Endodermal cell (in vitro differentiated cells): ENCODE measurements around the gene TMEM161B. TPM values are rescaled to one million over a fixed set of nuclear protein-coding genes. Genes with fewer than 3 reads are reported as not detected.
A peak's percentile ranks its signal among the peaks of the same experiment; 100 is the strongest.
"Not testable (repeated sequence)": the region's sequence is repeated elsewhere in the genome, so short reads cannot be mapped to it uniquely, and the experiment has no call there.

Source experiments
- DNase-seq: peaks from one replicate; pipeline ENCODE4 v3.0.0-alpha.2; 2017
- H3K27ac ChIP-seq: 2 replicates; pipeline ENCODE4 v1.5.1; 2013; ENCODE audit warnings: mild to moderate bottlenecking, low read depth, low read length, moderate library complexity
- H3K27me3 ChIP-seq: 2 replicates; pipeline ENCODE4 v1.6.1; 2013; ENCODE audit warnings: mild to moderate bottlenecking, low read length, moderate library complexity; ENCODE audit not compliant: insufficient read depth, control insufficient read depth, poor library complexity, severe bottlenecking
- H3K36me3 ChIP-seq: 2 replicates; pipeline ENCODE4 v1.7.0; 2013; ENCODE audit warnings: mild to moderate bottlenecking, low read length, moderate library complexity; ENCODE audit not compliant: control insufficient read depth, insufficient read depth
- H3K4me1 ChIP-seq: one replicate; pipeline ENCODE4 v1.7.0; 2013; ENCODE audit warnings: low read length; ENCODE audit not compliant: control insufficient read depth, insufficient read depth
- H3K4me3 ChIP-seq: 2 replicates; pipeline ENCODE4 v1.5.1; 2013; ENCODE audit warnings: mild to moderate bottlenecking, low read length, moderate library complexity
- H3K9ac ChIP-seq: 2 replicates; pipeline ENCODE4 v1.6.1; 2013; ENCODE audit warnings: mild to moderate bottlenecking, low read length, moderate library complexity; ENCODE audit not compliant: poor library complexity, severe bottlenecking; ENCODE audit errors: extremely low read depth
- H3K9me3 ChIP-seq: 2 replicates; pipeline ENCODE4 v1.6.1; 2013; ENCODE audit warnings: mild to moderate bottlenecking, low read length, moderate library complexity; ENCODE audit not compliant: control insufficient read depth
- H3K27ac Mint-ChIP-seq: 2 replicates; pipeline ENCODE4 v1.8.0; 2020; ENCODE audit warnings: mixed read lengths
- H3K27me3 Mint-ChIP-seq: 2 replicates; pipeline ENCODE4 v1.8.0; 2021; ENCODE audit warnings: mild to moderate bottlenecking, mixed read lengths; ENCODE audit not compliant: insufficient read depth
- H3K36me3 Mint-ChIP-seq: 2 replicates; pipeline ENCODE4 v1.8.0; 2020; ENCODE audit warnings: low read depth, mixed read lengths
- H3K4me1 Mint-ChIP-seq: 2 replicates; pipeline ENCODE4 v1.8.0; 2020; ENCODE audit warnings: mixed read lengths
- H3K4me3 Mint-ChIP-seq: 2 replicates; pipeline ENCODE4 v1.8.0; 2020; ENCODE audit warnings: mild to moderate bottlenecking, moderate library complexity, mixed read lengths
- H3K9me3 Mint-ChIP-seq: 2 replicates; pipeline ENCODE4 v1.8.0; 2020; ENCODE audit warnings: mild to moderate bottlenecking, mixed read lengths
- CTCF ChIP-seq: fragments of 200-600 bp; sonication (generic); conservative IDR thresholded peaks from 2 replicates; pipeline ENCODE4 v1.5.0; 2021; ENCODE audit warnings: antibody characterized with exemption, mild to moderate bottlenecking
- WGBS, 2 experiments: methylation state at CpG; one replicate each; pipeline versions ENCODE4 v1.1.5 to v1.1.7; 2013; ENCODE audit warnings: missing lambda C conversion rate in 2 of 2, mixed read lengths in 1 of 2; ENCODE audit not compliant: insufficient coverage in 1 of 2, insufficient read length in 1 of 2; 5-methylcytosine and 5-hydroxymethylcytosine counted together
- total RNA-seq, 2 donors: library from RNA; stranded (reverse); fragmentation: NEBNext Ultra II Directional in 1 of 2; extraction: Animal tissue kit (Norgen Biotek cat#: 25700) in 1 of 2; gene quantifications; 2 replicates in 1 of 2; 3 replicates in 1 of 2; pipeline ENCODE4 v1.2.1, GENCODE V29; 2021

The TMEM161B gene
- total RNA-seq, 2 donors from 2014 or later = 17.2 to 18.2 TPM

- Histone ChIP-seq H3K36me3 (no peaks in the 10 kb centered on the region), H3K4me1 (no peaks in the 10 kb centered on the region), H3K4me3 (no peak overlapping the region), H3K27ac (no peak overlapping the region), H3K9me3 (peaks cover 30% of the 10 kb centered on the region), H3K27me3 (no peaks in the 10 kb centered on the region), H3K9ac (no peak overlapping the region)
- Mint-ChIP-seq H3K9me3 (peaks cover 40% of the 10 kb centered on the region), H3K36me3 (peaks cover 26% of the 10 kb centered on the region), H3K27me3 (no peaks in the 10 kb centered on the region), H3K4me3 (no peak overlapping the region), H3K4me1 (no peaks in the 10 kb centered on the region), H3K27ac (no peak overlapping the region)
- WGBS, 2 experiments = 93 to 95% methylated on average over 6 to 9 of the region's 9 CpGs
- peak; percentile 46 for DNase-seq
- TF ChIP-seq CTCF = no peak
Observed at GRCh38 chr5:88188458-88189132, 80.0 kb downstream of the TMEM161B start.

GRCh38 chr5:88183255-88183654 is 85.4 kb downstream of the TMEM161B start:
- peaks cover 17% of the 10 kb centered on the region for H3K9me3 ChIP-seq
- Mint-ChIP-seq H3K36me3 (peaks cover 5% of the 10 kb centered on the region), H3K27ac (no peak overlapping the region), H3K9me3 (peaks cover 18% of the 10 kb centered on the region), H3K4me1 (no peaks in the 10 kb centered on the region), H3K4me3 (no peak overlapping the region), H3K27me3 (no peaks in the 10 kb centered on the region)
- H3K4me1 ChIP-seq = no peaks in the 10 kb centered on the region
- no peak overlapping the region for H3K9ac ChIP-seq
- no peak overlapping the region for H3K27ac ChIP-seq
- H3K4me3 ChIP-seq = no peak overlapping the region
- no peak for DNase-seq
- H3K36me3 ChIP-seq = no peaks in the 10 kb centered on the region
- no peak for TF ChIP-seq CTCF
- H3K27me3 ChIP-seq = no peaks in the 10 kb centered on the region

GRCh38 chr5:88177486-88177885 is 91.2 kb downstream of the TMEM161B start:
- H3K36me3 ChIP-seq, H3K4me3 Mint-ChIP-seq, H3K4me1 Mint-ChIP-seq, H3K27ac Mint-ChIP-seq, H3K9ac ChIP-seq, H3K27me3 Mint-ChIP-seq, H3K27ac ChIP-seq, H3K27me3 ChIP-seq, H3K4me1 ChIP-seq, H3K4me3 ChIP-seq, H3K36me3 Mint-ChIP-seq, DNase-seq: not testable (repeated sequence)
- peaks cover 12% of the 10 kb centered on the region for H3K9me3 ChIP-seq
- WGBS, 2 experiments = 91 to 96% methylated on average over 9 to 13 of the region's 13 CpGs
- peaks cover 13% of the 10 kb centered on the region for H3K9me3 Mint-ChIP-seq
